HG02973 (cell line): ENCODE data around the gene SUSD4.
"Not testable (repeated sequence)": the region's sequence is repeated elsewhere in the genome, so short reads cannot be mapped to it uniquely, and the experiment has no call there.

ENCODE experiments used
- ATAC-seq: cut with Tn5 transposase; IDR thresholded peaks from one replicate; pipeline ENCODE4 v1.9.1; 2021; ENCODE audit warnings: moderate library complexity; ENCODE audit not compliant: unreplicated experiment

The SUSD4 gene

GRCh38 chr1:223257856-223258550 is 106.0 kb downstream of the SUSD4 start:
- no peak for ATAC-seq

GRCh38 chr1:223256034-223256433 is 107.9 kb downstream of the SUSD4 start:
- no peak for ATAC-seq

GRCh38 chr1:223253916-223254315 is 110.1 kb downstream of the SUSD4 start:
- no peak for ATAC-seq

GRCh38 chr1:223251387-223251786 is 112.6 kb downstream of the SUSD4 start:
- ATAC-seq: not testable (repeated sequence)

- no peak for ATAC-seq
Measured at GRCh38 chr1:223250632-223251015, 113.4 kb downstream of the SUSD4 start.

- no peak for ATAC-seq
Measured at GRCh38 chr1:223249854-223250631, 113.9 kb downstream of the SUSD4 start.

GRCh38 chr1:223248770-223249140 is 115.2 kb downstream of the SUSD4 start:
- ATAC-seq: no peak

GRCh38 chr1:223248001-223248769 is 115.8 kb downstream of the SUSD4 start:
- no peak for ATAC-seq

GRCh38 chr1:223246476-223247112 is 117.4 kb downstream of the SUSD4 start:
- no peak for ATAC-seq

GRCh38 chr1:223245983-223246382 is 118.0 kb downstream of the SUSD4 start:
- no peak for ATAC-seq

GRCh38 chr1:223245411-223245810 is 118.6 kb downstream of the SUSD4 start:
- ATAC-seq: no peak

- peak; percentile 71 for ATAC-seq
Measured at GRCh38 chr1:223244366-223245103, 119.4 kb downstream of the SUSD4 start.

- no peak for ATAC-seq
Measured at GRCh38 chr1:223243441-223244050, 120.4 kb downstream of the SUSD4 start.

GRCh38 chr1:223242971-223243370 is 121.0 kb downstream of the SUSD4 start:
- no peak for ATAC-seq

GRCh38 chr1:223242382-223242955 is 121.5 kb downstream of the SUSD4 start:
- no peak for ATAC-seq

- no peak for ATAC-seq
Measured at GRCh38 chr1:223240122-223240521, 123.9 kb downstream of the SUSD4 start.

GRCh38 chr1:223235091-223235490 is 128.9 kb downstream of the SUSD4 start:
- ATAC-seq: no peak

- ATAC-seq: no peak
Measured at GRCh38 chr1:223234534-223234933, 129.4 kb downstream of the SUSD4 start.

- no peak for ATAC-seq
Measured at GRCh38 chr1:223234170-223234514, 129.8 kb downstream of the SUSD4 start.
